BJ (cell line): ENCODE measurements around the gene TASL. TPM values are rescaled to one million over a fixed set of nuclear protein-coding genes. Genes with fewer than 3 reads are reported as not detected.

Experiments
- CTCF ChIA-PET: fragments of 350-600 bp; formaldehyde crosslinking; extraction: SDS; loops from one replicate; lab custom pipeline; 2021; ENCODE audit warnings: antibody characterized with exemption, inconsistent platforms; lab: Yijun Ruan, JAX
- POLR2A ChIA-PET: fragments of 300-600 bp; sonication (Branson Sonifier 250); formaldehyde crosslinking; extraction: SDS; loops from one replicate; lab custom pipeline; 2021; ENCODE audit warnings: antibody characterized with exemption; lab: Charles Lee
- DNase-seq: peaks from one replicate; pipeline ENCODE4 v3.0.0-alpha.2; 2011; ENCODE audit warnings: low read depth
- H3K27me3 ChIP-seq: 2 replicates; pipeline ENCODE4 v1.6.0; 2011; ENCODE audit warnings: low read length; ENCODE audit not compliant: control insufficient read depth, insufficient read depth
- H3K36me3 ChIP-seq: 2 replicates; pipeline ENCODE4 v1.5.1; 2011; ENCODE audit warnings: low read length; ENCODE audit not compliant: control insufficient read depth, insufficient read depth
- H3K4me3 ChIP-seq: 2 replicates; pipeline ENCODE4 v1.5.1; 2011; ENCODE audit warnings: low read depth, mild to moderate bottlenecking, control low read depth, low read length
- polyA plus RNA-seq: library from polyadenylated mRNA; depleted of rRNA; stranded (reverse); fragments of >200 nt; gene quantifications from 2 replicates; pipeline ENCODE4 v1.2.3, GENCODE V29; 2011
- TF ChIP-seq, protein P1 (sequence below): IDR thresholded peaks from 2 replicates; pipeline ENCODE4 v1.5.1; 2011; ENCODE audit warnings: low read depth, mild to moderate bottlenecking, control low read depth, inconsistent platforms, low read length, moderate library complexity; ENCODE audit not compliant: insufficient read depth

TASL gene
- polyA plus RNA-seq, 1 experiment, result not detected

DNA sequence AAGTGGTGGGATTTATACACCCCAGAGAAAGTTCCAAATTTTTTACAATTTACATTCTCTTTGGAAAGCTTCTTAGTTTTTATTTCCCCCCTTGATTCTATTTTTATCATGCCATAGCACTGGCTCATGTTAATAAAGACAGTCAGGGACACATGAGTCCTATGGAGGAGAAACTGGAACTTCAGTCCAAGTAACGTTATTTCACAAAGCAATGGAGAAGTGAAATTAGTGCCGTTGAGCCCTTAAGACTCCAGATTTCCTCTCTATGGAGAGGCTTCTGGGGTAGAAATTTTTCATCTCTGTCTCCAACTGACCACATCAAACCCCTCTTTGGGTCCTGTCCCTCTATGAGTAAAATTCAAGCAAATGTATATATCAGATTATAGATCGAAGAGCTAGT is 12.8 kb upstream of the TASL start:
- no peak overlapping the region for H3K4me3 ChIP-seq
- no peaks in the 10 kb centered on the region for H3K27me3 ChIP-seq
- CTCF ChIA-PET, result no interaction called here
- no peak for DNase-seq
- POLR2A ChIA-PET, result no interaction called here
- TF ChIP-seq, protein P1, sequence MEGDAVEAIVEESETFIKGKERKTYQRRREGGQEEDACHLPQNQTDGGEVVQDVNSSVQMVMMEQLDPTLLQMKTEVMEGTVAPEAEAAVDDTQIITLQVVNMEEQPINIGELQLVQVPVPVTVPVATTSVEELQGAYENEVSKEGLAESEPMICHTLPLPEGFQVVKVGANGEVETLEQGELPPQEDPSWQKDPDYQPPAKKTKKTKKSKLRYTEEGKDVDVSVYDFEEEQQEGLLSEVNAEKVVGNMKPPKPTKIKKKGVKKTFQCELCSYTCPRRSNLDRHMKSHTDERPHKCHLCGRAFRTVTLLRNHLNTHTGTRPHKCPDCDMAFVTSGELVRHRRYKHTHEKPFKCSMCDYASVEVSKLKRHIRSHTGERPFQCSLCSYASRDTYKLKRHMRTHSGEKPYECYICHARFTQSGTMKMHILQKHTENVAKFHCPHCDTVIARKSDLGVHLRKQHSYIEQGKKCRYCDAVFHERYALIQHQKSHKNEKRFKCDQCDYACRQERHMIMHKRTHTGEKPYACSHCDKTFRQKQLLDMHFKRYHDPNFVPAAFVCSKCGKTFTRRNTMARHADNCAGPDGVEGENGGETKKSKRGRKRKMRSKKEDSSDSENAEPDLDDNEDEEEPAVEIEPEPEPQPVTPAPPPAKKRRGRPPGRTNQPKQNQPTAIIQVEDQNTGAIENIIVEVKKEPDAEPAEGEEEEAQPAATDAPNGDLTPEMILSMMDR, result no peak
- H3K36me3 ChIP-seq, result no peaks in the 10 kb centered on the region

DNA sequence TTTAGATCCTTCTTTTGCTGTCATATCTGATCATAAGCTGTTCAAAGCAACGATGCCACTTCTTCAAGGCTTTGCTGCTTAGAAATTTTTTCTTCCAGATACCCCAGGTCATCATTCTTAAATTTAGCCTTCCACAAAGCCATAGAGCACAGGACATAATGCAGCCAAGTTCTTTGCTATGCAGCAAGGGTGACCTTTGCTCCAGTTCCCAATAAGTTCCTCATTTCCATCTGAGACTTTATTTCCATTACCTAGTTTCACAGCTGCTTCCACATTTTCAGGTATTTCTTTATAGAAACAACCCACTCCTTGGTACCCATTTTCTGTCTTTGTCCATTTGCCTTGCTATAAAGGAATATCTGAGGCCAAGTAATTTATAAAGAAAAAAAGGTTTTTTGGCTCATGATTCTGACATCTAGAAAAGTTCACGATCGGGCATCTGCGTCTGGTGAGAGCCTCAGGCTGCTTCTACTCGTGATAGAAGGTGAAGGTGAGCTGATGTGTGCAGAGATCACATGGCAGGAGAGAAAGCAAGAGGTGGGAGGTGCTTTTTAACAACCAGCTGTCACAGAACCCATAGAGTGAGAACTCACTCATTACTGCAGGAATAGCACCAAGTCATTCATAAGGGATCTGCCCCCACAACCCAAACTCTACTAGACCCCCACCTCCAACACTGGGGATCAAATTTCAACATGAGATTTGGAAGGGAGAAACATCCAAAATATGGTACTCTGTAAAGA is 11.8 kb upstream of the TASL start:
- no peak for DNase-seq
- CTCF ChIA-PET, result interaction anchor here (1.2 kb wide), 1 partner anchor 31 kb away, joined by 3 read pairs; no protein-coding TSS in a partner anchor
- POLR2A ChIA-PET, result no interaction called here
- H3K36me3 ChIP-seq, result no peaks in the 10 kb centered on the region
- H3K27me3 ChIP-seq, result no peaks in the 10 kb centered on the region
- TF ChIP-seq, protein P1, result no peak
- H3K4me3 ChIP-seq, result no peak overlapping the region

DNA sequence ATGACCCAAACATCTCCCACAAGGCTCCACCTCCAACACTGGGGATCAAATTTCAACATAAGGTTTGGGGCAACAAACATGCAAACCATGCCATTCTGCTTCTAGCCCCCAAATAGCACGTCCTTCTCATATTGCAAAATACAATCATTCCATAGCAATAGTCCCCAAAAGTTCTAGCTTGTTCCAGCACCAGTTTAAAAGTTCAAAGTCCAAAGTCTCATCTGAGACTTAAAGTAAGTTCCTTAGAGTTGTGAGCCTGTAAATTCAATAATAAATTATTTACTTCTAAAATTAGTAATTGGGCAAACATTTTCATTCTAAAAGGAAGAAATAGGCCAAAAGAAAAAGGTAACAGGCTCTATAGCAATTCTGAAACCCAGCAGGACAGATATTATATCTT is 8.9 kb upstream of the TASL start:
- CTCF ChIA-PET, result no interaction called here
- Histone ChIP-seq H3K4me3 (no peak overlapping the region), H3K27me3 (no peaks in the 10 kb centered on the region), H3K36me3 (no peaks in the 10 kb centered on the region)
- TF ChIP-seq, protein P1, result no peak
- DNase-seq, result no peak
- POLR2A ChIA-PET, result no interaction called here

DNA sequence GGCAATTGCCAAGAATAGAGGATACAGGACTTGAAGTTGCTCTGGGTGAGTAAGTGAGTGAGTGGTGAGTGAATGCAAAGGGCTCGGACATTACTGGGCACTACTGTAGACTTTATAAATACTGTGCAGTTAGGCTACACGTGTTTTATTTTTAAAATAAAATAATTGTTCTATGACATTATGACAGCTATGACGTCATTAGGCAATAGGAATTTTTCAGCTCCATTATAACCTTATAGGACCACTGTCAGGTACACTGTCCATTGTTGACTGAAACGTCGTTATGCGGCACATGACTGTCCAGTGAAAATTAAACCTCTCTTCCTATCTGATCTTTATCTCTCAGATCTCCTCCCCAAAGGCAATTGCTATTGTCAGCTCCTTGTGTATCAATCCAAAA is 5.1 kb upstream of the TASL start:
- CTCF ChIA-PET, result interaction anchor here (0.7 to 0.8 kb wide), 2 partner anchors 12 to 127 kb away, joined by 3 read pairs; no protein-coding TSS in a partner anchor
- TF ChIP-seq, protein P1, result no peak
- no peak overlapping the region for H3K4me3 ChIP-seq
- POLR2A ChIA-PET, result no interaction called here
- no peaks in the 10 kb centered on the region for H3K36me3 ChIP-seq
- no peaks in the 10 kb centered on the region for H3K27me3 ChIP-seq
- no peak for DNase-seq

DNA sequence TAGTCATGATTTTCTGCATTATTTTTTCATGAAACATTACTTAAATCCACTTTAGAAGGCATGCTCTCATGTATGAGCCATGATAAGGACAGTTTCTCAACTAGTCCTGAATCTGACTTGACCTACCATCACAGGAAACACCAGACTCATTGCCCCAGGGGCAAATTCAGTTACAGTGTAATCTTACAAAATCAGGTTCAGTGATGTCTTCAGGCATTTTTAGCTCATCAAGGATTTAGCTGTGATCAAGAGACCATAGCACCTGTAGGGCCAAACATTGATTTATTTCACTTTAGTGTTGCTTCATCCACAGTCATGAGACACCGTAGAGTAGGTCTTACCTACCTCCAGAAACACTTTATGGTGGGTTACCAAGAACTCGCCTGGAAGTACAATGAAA is 3.1 kb upstream of the TASL start:
- TF ChIP-seq, protein P1, result no peak
- H3K27me3 ChIP-seq, result no peaks in the 10 kb centered on the region
- no peak overlapping the region for H3K4me3 ChIP-seq
- ChIA-PET POLR2A (no interaction called here), CTCF (interaction anchor here (0.6 kb wide), 1 partner anchor 10 kb away, joined by 3 read pairs; no protein-coding TSS in a partner anchor)
- H3K36me3 ChIP-seq, result no peaks in the 10 kb centered on the region
- DNase-seq, result no peak
